HTR-8/SVneo (cell line): ENCODE data around the gene TJP3.

Experiments
- DNase-seq: peaks from one replicate; pipeline ENCODE4 v3.0.0; 2011; ENCODE audit warnings: low spot score, mixed read lengths; ENCODE audit not compliant: insufficient read length
- FAIRE-seq: peaks from 2 replicates; lab custom pipeline; 2011; peaks lifted over from hg19 to GRCh38; lab: Jason Lieb, UNC

The TJP3 gene

DNA sequence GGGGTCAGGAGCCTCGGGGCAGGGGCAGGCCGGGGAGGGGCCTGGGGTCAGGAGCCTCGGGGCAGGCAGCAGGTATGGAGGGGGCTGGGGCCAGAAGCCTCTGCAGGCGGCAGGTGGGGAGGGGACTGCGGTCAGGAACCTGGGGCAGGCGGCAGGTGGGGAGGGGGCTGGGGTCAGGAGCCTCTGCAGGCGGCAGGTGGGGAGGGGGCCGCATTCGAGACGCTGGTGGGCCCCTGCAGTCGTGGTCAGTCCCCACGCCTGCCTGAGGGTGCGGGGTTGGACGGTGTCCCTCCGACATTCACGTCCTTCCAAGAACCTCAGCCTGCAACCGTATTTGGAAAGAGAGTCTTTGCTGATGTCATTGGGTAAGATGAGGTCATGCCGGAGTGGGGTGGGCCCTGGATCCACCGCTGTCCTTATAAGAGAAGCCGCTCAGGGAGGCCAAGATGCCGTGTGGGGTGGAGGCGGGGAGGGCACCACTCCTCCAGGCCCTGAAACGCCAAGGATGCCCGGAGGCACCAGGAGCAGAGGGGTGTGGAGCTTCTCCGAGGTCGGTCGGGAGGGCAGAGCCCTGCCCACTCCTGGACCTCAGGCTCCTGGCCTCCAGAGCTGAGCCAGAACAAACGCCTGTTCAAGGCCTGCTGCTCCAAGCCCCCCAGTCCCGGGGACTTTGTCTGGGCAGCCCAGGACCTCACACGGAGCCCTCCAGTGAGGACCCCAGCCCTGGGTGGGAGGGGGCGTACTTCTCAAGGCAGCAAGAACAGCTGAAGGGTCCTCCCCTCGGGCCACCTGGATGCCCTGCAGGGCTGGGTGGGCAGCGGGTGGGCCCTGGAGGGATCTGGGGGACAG is 38.0 kb upstream of the TJP3 start:
- FAIRE-seq (no peak), DNase-seq (no peak)

DNA sequence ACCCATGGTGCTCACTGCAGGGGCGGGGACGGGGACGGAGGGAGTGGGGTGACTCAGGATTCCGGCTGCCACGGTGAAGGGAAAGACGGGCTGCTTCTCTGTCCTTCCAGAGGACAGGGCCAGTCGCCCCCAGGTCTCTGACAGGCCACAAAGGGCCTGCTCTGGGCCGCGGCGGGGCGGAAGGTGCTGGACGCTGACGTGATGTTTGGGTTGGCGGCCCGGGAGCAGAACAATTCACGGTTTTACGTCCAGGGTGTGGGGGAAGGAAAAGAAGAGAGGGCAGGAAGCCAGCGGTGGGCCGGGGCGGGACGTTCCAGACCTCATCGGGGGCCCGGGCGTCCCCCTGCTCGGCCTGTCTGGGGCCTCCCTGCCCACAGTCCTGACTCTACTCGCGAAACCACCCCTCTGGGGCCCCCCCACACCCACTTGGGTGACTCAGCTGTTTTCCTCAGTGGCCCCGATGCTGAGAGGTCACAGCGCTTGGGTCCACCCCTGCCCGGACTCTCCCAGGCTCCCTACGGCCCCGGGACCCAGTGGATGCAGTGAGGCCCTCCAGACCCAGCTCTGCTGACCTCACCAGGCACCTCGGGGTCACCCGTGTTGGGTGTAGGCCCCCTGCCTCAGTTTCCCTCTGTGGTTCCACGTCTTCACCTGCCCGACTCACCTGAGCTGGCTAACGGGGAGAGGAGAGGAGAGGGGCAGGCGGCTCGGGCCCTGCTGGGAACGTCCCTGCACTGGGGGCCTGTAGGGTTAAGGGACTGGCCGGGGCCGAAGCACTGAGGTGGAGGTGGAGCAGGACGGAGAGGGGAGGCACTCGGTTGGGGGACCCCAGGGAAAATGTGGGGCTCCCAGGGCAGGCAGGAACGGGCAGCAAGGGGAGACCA is 37.1 kb upstream of the TJP3 start:
- no peak for DNase-seq
- no peak for FAIRE-seq

DNA sequence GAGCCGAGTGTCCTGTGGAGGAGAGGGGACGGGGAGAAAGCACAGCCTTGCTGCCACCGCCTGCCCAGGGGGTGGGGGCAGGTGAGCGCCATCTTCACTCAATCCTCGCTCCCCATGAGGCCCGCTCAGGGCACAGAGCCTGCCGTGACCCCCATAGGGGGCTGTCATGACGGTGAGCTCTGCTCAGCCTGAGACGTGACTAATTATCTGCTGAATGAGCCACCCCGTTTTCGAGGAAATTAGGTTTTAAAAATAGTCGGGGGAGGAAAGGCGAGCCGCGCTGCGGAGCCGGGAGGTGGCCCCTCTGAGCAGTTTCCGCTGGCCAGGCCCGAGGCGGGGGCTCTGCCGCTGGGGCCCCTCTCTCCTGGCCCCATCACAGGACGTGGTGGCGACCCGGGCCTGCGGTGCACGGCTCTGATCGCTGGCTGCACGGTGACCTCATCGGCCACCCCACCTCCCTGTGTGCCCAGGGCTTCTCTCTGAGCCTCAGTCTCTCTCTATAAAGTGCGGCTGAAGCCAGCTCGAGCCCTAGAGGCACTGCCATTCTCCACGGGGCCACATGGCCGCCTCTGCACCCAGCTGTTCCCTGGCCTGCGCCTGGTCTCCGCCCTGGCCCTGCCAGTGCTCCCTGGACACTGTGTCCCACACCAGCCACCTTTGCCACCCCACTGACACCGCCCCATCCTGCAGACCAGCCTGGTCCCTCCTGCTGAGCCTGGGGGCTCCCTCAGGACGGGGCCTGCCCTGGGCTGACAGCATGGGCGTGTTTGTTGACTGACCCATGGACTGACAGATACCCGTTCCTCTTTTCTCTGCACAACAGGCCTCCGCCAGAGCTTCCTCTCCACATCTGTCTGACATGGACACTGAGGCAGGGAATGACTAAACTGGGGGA is 36.3 kb upstream of the TJP3 start:
- DNase-seq (no peak), FAIRE-seq (no peak)

DNA sequence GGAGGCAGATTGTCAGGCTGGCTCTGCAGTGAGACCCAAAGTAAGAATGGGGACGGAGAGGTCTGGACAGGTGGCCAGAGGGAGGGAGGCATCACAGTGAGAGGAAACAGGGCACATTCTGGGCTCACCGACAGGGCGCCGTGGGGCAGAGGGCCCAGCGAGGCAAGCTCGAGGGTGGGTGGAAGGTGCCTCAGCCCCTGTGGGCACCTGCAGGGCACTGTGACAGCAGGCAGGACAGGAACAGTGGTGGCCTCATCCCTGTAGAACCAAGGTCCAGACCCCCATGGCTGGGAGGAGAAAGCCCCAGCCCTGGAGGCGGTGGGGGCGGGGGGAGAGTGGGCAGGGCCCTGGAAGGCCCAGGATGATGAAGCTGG is 35.6 kb upstream of the TJP3 start:
- FAIRE-seq: no peak
- no peak for DNase-seq

DNA sequence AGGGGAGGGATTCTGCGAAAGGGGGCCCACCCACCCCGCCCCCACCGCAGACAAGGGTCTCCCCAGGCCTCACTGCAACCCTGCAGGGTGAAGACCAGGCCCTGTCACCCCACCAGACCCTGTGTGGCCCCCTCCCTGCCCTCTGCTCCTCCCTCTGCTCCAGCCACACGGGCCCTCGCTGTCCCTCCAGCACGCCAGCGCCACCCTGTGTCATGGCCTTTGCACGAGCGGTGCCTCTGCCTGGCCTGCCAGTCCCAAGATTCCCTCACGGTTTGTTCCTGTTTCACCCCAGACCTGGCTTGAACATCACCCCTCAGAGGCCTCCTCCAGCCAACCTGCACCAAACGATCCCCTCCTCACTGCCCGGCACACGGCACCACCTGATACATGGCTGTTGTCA is 35.2 kb upstream of the TJP3 start:
- DNase-seq (no peak), FAIRE-seq (no peak)

DNA sequence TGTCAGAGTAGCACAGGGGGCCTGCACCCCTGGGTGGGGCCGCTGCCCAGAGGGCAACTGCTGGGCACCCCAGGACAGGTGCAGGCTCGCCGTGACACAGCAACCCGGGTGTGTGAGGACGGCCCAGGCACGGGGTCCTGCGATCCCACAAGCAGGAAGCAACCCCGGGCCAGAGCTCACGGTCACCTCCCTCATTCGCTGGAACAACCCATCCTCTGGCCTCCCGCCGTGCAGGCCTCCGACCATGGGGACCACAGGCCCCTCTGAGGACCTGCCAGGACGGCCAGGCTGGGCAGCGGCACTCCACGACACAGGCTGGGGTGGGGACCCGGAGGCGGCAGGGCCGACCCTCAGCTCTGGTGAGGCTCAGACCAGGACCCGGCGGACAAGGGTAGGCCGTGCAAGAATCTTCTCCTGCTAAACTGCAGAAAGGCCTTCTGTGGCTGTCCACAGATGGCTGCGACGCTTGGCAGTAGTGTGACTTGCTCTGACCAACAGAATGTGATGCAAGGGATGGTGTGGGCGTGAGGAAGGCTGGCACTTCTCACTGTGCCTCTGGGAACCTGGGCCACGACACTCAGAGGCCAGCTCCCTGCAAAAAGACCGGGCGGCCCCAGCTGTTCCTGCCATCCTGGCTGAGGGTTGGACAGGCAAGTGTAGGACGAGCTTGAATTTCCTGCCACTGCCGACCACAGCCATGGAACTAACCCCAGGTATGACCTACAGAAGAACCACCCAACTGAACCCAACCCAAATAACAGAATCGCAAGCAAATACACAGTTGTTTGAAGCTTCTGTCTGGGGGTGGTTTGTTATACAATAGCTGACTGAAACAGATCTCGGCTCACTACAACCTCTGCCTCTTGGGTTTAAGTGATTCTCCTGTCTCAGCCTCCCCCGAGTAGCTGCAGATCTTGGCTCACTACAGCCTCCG is 34.4 kb upstream of the TJP3 start:
- DNase-seq (no peak), FAIRE-seq (no peak)

GRCh38 chr19:3674784-3675543 is 33.2 kb upstream of the TJP3 start:
- DNase-seq (no peak), FAIRE-seq (no peak)

DNA sequence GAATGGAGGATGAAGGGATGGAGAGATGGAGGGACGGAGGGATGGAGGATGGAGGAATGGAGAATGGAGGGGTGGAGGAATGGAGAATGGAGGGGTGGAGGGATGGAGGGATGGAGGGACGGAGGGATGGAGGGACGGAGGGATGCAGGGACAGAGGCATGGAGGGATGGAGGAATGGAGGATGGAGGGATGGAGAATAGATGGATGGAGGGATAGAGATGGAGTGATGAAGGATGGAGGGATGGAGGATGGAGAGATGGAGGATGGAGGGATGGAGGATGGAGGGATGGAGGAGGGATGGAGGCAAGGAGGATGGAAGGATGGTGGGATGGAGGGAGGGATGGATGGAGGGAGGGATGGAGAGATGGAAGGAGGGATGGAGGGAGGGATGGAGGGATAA is 30.0 kb upstream of the TJP3 start:
- FAIRE-seq: no peak
- DNase-seq: no peak

DNA sequence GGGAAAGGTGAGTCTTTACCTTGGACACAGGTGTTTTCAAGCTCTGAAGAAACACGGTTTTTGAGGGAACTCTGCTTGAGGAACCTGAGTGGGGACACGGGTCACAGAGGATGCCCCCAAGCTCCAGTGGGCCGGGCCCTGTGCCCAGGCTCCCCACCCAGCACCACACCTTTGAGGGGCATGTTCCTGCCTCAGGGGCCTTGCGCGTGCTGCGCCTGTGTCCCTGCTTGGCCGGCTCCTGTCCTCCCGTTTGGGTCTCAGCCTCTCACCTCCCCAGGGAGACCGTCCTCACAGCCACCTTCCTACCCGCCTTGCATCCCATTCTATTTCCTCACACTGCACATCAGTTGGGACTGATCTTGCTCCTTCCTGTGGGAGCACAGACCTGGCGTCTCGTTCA is 29.0 kb upstream of the TJP3 start:
- FAIRE-seq (no peak), DNase-seq (no peak)

GRCh38 chr19:3679581-3679980 is 28.6 kb upstream of the TJP3 start:
- DNase-seq: no peak
- no peak for FAIRE-seq

- no peak for DNase-seq
- FAIRE-seq: no peak
These were observed 27.2 kb upstream of the TJP3 start for GRCh38 chr19:3680939-3681338.

- FAIRE-seq (no peak), DNase-seq (no peak)
These were observed 25.9 kb upstream of the TJP3 start for GRCh38 chr19:3682286-3682685.

DNA sequence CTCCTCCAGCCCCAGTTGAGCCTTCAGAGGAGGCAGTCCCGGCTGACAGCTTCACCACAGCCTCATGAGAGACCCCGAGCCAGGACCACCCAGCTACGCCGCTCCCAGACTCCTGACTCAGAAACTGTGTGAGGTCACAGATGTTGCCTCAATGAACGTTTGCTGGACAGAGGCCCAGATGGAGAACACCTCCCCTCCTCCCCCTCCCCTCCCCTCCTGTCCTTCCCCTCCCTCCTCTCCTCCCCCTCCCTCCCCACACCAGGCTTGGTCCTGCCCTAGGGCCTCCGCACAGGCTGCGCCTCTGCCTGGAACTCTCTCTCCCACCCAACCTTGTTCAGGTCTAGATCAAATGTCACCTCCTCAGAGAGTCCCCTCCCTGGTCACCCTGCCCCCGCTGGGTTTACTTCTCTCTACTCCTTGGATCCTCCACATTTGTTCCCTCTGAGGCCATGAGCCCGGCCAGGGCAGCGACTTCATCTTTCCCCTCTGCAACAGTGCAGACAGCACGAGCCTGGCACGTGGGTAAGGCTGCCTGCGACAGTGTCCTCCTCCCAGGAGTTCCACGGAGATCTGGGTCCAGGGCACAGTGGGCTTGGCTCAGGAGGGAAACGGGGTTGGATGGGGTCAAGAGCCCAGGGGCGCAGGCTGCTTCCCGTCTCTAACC is 25.3 kb upstream of the TJP3 start:
- DNase-seq: no peak
- no peak for FAIRE-seq

DNA sequence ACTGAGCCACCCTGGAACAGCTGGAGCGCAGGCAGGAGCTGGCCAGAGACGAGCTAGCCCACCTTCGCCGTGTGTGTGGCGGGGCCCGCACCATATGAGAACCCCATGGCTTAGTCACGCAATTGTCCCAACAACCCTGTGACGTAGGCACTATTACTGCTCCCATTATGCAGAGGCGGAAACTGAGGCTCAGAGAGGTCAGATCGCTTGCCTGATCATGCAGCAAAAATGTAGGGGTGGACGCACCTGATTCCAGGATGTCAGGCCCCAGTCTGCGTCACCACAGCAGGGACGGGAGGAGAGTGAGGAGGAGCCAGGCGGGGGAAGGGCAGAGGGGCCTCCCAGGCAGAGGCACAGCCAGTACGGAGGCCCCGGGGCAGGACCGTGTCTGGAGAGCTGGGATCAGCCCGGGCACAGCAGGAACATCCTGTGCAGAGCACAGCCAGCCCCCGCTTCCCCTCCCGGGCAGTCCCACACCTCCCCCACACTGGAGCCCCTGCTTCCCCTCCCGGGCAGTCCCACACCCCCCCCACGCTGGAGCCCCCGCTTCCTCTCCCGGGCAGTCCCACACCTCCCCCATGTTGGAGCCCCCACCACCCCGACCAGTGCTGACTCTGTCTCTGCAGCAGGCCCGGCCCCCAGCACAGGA is 24.7 kb upstream of the TJP3 start:
- FAIRE-seq: no peak
- no peak for DNase-seq

- FAIRE-seq (no peak), DNase-seq (no peak)
These were observed 23.9 kb upstream of the TJP3 start for GRCh38 chr19:3684054-3684816.

GRCh38 chr19:3684817-3685410 is 23.3 kb upstream of the TJP3 start:
- DNase-seq: no peak
- FAIRE-seq: no peak

GRCh38 chr19:3687393-3687773 is 20.8 kb upstream of the TJP3 start:
- FAIRE-seq (no peak), DNase-seq (no peak)
